ENCODE data around the gene MS4A10. TPM values are rescaled to one million over a fixed set of nuclear protein-coding genes. Genes with fewer than 3 reads are reported as not detected.

MS4A10 gene
- polyA plus RNA-seq (2012; ENCODE audit: insufficient read depth, insufficient read length, low read depth), result not detected

- no peaks in the 10 kb centered on the region for H3K9me3 ChIP-seq
- no peaks in the 10 kb centered on the region for H3K27me3 ChIP-seq
- no peak within 1 kb of the TSS for H3K4me3 ChIP-seq (ENCODE audit: low read depth, low read length)
- H3K4me1 ChIP-seq, result no peaks in the 10 kb centered on the region
- DNase-seq, result no peak
- H3K36me3 ChIP-seq, result no peaks in the 10 kb centered on the region
- TF ChIP-seq CTCF (IDR thresholded peaks at IDR 0.05; ENCODE audit: low read depth, low read length), result no peak
These were observed at the start of gene MS4A10 for GRCh38 chr11:60785136-60785535. MS4A10 (plus strand) TSS chr11:60785333; CDS start chr11:60790336, 5,003 bp downstream.

- DNase-seq, result no peak
- Histone ChIP-seq H3K4me1 (no peaks in the 10 kb centered on the region), H3K4me3 (ENCODE audit: low read depth, low read length) (no peak overlapping the region), H3K27me3 (no peaks in the 10 kb centered on the region), H3K36me3 (no peaks in the 10 kb centered on the region), H3K9me3 (no peaks in the 10 kb centered on the region)
- TF ChIP-seq CTCF (IDR thresholded peaks at IDR 0.05; ENCODE audit: low read depth, low read length), result 0 out of 2 replicates have a peak, but pooled peaks have one; percentile 5
These were observed 46.0 kb upstream of the MS4A10 start for GRCh38 chr11:60739114-60739513.

- no peak for DNase-seq
- Histone ChIP-seq H3K4me3 (ENCODE audit: low read depth, low read length) (no peak overlapping the region), H3K27me3 (no peaks in the 10 kb centered on the region), H3K9me3 (no peaks in the 10 kb centered on the region), H3K4me1 (no peaks in the 10 kb centered on the region), H3K36me3 (no peaks in the 10 kb centered on the region)
- no peak for TF ChIP-seq CTCF (IDR thresholded peaks at IDR 0.05; ENCODE audit: low read depth, low read length)
These were observed 44.6 kb upstream of the MS4A10 start for GRCh38 chr11:60740573-60740972.

GRCh38 chr11:60741421-60741820 lies 43.7 kb upstream of the MS4A10 start:
- no peak for TF ChIP-seq CTCF (IDR thresholded peaks at IDR 0.05; ENCODE audit: low read depth, low read length)
- no peak overlapping the region for H3K4me3 ChIP-seq (ENCODE audit: low read depth, low read length)
- H3K9me3 ChIP-seq, result no peaks in the 10 kb centered on the region
- H3K36me3 ChIP-seq, result no peaks in the 10 kb centered on the region
- no peaks in the 10 kb centered on the region for H3K4me1 ChIP-seq
- no peaks in the 10 kb centered on the region for H3K27me3 ChIP-seq
- no peak for DNase-seq

- no peak overlapping the region for H3K4me3 ChIP-seq (ENCODE audit: low read depth, low read length)
- H3K9me3 ChIP-seq, result no peaks in the 10 kb centered on the region
- DNase-seq, result no peak
- no peak for TF ChIP-seq CTCF (IDR thresholded peaks at IDR 0.05; ENCODE audit: low read depth, low read length)
- H3K4me1 ChIP-seq, result no peaks in the 10 kb centered on the region
- H3K36me3 ChIP-seq, result no peaks in the 10 kb centered on the region
- no peaks in the 10 kb centered on the region for H3K27me3 ChIP-seq
These were observed 42.1 kb upstream of the MS4A10 start for GRCh38 chr11:60743058-60743457.

- TF ChIP-seq CTCF (IDR thresholded peaks at IDR 0.05; ENCODE audit: low read depth, low read length), result no peak
- H3K27me3 ChIP-seq, result no peaks in the 10 kb centered on the region
- H3K9me3 ChIP-seq, result no peaks in the 10 kb centered on the region
- H3K4me3 ChIP-seq (ENCODE audit: low read depth, low read length), result no peak overlapping the region
- no peak for DNase-seq
- H3K4me1 ChIP-seq, result no peaks in the 10 kb centered on the region
- no peaks in the 10 kb centered on the region for H3K36me3 ChIP-seq
These were observed 41.0 kb upstream of the MS4A10 start for GRCh38 chr11:60744114-60744513.

Measured in BE2C (cell line).